ENCODE measurements around the gene SPATA17. TPM values are rescaled to one million over a fixed set of nuclear protein-coding genes. Genes with fewer than 3 reads are reported as not detected.

The SPATA17 gene
- polyA plus RNA-seq, 1 donor: 2.3 TPM

DNA sequence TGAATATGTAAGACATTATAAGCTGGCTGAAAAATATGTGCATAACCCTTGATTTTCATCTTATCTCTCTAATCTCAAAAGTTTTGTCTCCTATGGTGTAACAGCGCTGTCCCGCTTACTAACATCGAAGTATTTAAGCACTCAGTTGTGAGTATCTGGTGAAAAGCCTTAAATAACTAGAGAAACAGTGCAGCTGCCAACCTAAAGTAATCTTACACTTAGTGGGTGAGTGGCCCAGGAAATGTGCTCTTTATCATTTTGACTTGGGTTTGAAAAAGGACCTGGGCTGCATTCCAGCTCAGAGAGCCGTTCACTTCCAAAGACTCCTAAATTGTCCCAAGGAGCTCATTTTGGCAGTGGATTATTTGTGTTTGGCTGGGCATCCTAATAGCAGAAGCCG is 225.9 kb downstream of the SPATA17 start:
- DNase-seq: no peak

DNA sequence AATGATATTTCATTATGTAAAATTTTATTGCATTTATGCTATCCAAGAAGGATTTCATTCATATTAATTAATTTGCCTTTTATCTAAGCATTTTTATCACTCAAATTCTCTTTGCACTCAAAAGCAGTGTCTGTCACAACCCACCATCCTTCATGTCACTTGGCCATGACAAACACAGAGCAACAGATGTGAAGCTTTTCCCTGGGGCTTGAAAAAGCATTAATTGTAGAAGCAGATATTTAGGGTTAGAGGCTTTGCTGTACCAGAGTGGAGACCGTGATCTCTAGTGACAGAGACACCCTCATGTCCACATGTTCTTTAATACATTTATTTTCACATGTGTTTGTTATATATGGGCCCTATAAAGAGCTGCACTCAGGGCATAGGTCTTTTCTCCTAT is 230.5 kb downstream of the SPATA17 start:
- no peak for DNase-seq

- no peak for DNase-seq
Measured at GRCh38 chr1:217867446-217867995, 236.4 kb downstream of the SPATA17 start.

DNA sequence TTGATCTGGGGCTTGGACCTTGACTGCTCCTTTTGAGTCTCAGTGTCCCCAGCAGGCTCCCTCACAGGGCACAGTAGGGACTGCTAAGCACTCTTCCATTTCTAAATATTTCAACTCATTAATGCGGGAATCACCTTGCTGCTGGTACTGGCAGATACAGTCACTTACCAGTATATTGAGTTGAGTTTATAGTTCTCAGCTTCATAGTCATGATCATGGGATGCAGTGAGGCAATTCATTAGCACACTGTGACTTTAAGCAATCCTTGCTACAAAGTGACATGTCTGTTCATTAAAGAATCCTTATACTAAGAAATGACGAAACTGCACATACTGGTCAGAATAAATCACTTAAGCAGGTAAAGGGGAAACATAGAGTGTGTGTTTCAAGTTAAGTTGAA is 240.8 kb downstream of the SPATA17 start:
- no peak for DNase-seq

DNA sequence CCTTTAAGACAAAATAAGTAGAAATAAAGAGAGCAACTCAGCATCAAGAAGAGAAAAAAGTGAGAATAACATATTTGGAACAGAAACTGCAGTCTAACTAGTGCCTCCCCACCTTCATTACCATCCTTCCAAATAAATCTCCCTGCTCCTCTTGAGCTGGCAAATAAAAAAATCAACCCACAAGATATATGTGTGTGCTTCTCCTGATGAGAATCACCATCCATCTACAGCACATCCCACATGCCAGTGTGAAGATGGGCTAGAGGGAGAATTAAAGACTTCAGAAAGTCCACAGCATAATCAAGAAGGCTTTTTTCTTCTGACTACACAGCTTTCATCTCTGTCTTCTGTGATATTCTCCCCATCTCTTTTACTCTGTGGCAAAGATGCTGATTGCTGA is 244.1 kb downstream of the SPATA17 start:
- no peak for DNase-seq

GRCh38 chr1:217876401-217876800 is 245.3 kb downstream of the SPATA17 start:
- DNase-seq: no peak

- DNase-seq: no peak
Measured at GRCh38 chr1:217876896-217877295, 245.8 kb downstream of the SPATA17 start.

DNA sequence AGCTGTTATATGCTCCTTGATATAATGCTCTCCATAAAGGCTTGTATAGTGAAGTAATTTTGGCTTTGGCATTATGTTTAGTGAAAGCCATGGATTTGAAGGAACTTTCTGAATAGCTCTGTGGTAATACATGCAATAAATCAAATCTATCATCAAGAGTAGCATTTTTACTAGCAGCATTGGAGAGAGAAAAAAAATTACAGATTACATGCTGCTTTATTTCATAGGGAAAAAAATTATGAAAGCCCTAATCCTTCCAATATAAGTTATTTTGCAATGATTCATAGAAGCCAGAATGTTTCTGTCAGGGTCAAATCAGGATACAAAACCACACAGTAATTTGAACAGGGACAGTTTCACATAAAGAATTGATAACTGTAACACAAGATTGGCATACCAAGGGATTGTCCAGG is 250.0 kb downstream of the SPATA17 start:
- DNase-seq: no peak

DNA sequence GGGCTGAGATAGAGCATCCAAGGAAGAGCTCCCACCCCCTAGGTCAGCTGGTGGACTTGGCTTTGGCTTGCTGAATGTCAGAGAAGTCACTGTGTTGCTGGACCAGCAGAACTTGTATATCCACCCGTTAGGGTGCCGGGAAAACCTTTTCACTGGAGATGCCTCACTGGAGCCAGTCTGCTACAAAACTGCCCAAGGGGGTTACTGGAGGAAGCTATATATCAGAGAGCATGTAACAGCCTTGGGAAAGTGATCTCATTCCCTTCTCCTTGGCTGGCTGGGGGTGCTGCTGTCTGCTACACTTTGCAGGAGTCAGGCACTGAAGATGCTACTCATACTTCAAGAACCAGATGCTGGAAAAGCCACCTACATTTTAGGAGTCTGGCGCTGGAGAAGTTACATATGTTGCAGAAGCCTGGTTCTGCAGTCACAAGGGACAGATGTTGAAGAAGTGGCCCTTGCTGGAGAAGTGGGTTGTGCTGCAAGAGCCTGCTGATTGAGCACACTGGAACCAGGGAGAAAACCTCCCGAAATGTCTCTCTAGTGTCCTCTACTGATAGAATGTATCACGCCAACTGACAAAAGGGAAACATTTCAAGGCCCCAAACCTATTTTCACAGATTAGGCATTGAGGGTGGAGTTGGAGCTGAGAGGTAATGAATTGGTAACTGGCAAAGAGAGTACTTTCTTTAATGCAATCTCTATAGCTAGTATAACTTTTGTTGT is 250.6 kb downstream of the SPATA17 start:
- DNase-seq: no peak

GRCh38 chr1:217885181-217885580 is 254.0 kb downstream of the SPATA17 start:
- no peak for DNase-seq

DNA sequence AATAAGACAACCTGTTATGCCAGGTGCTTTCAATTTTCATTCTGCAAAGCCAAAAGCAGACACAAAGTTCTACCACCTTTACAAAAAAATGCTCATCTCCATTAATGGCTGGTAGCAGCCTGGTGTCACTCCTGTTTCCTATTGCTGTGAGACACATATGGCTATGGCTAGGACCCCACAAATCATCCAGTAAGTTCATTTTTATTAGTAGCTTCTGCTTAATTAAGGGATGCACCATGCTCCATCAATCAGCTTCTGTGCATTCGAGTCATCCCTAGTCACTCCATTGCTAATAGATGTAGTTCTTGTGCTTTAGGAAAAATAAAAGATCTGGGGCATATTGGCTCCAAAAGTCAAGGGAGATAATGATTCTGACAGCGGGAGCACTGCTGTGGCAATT is 257.2 kb downstream of the SPATA17 start:
- DNase-seq: no peak

- DNase-seq: no peak
Measured at GRCh38 chr1:217889401-217889800, 258.3 kb downstream of the SPATA17 start.

GRCh38 chr1:217891966-217892365 is 260.8 kb downstream of the SPATA17 start:
- DNase-seq: no peak

GRCh38 chr1:217892750-217893149 is 261.6 kb downstream of the SPATA17 start:
- no peak for DNase-seq

GRCh38 chr1:217895841-217896240 is 264.7 kb downstream of the SPATA17 start:
- no peak for DNase-seq

GRCh38 chr1:217896490-217896889 is 265.3 kb downstream of the SPATA17 start:
- no peak for DNase-seq

GRCh38 chr1:217897100-217897499 is 266.0 kb downstream of the SPATA17 start:
- no peak for DNase-seq

- no peak for DNase-seq
Measured at GRCh38 chr1:217899614-217900013, 268.5 kb downstream of the SPATA17 start.

DNA sequence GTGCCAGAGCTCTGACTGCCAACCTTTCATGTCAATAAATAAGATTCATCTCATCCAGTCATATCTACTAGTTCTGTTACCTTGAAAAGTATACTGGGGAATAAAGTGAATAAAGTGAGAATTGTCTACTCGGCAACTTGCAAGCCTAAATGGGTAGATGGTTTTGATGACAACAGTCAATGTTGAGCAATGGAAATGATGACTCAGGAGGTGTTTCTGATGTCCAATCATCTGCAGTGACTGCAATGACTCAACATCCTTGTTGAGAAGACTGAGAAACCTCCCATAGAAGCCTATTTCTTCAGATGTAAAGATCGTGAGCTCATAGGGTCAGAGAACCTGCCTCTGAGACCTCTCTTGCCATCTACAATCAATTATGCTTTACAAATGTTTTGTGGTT is 276.4 kb downstream of the SPATA17 start:
- no peak for DNase-seq

GRCh38 chr1:217910203-217910602 is 279.1 kb downstream of the SPATA17 start:
- no peak for DNase-seq

DNA sequence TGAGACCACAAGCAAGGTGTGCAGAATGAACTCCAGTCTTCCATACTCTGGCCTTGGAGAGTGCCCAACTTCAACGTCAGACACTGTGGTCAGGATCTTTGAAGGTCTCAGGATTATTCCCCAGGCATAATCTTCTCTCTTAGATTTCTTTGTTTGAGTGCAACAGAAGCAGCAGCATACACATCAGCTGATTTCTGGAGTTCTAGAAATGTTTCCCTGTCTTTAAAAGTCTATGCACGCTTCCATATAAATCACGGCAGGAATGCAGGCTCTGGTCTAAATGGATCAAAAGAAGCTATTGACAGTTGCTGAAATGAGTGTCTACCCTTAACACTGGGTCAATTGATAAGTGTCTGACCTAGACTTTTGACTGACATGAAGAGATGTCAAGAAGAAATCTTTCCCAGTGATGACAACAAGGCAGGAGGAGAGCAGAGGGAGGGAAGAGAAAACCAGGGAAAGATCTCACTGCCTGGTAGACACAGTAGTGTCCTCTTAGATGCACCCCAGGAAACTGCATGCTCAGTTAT is 279.7 kb downstream of the SPATA17 start:
- DNase-seq: no peak

GRCh38 chr1:217911908-217912307 is 280.8 kb downstream of the SPATA17 start:
- no peak for DNase-seq

DNA sequence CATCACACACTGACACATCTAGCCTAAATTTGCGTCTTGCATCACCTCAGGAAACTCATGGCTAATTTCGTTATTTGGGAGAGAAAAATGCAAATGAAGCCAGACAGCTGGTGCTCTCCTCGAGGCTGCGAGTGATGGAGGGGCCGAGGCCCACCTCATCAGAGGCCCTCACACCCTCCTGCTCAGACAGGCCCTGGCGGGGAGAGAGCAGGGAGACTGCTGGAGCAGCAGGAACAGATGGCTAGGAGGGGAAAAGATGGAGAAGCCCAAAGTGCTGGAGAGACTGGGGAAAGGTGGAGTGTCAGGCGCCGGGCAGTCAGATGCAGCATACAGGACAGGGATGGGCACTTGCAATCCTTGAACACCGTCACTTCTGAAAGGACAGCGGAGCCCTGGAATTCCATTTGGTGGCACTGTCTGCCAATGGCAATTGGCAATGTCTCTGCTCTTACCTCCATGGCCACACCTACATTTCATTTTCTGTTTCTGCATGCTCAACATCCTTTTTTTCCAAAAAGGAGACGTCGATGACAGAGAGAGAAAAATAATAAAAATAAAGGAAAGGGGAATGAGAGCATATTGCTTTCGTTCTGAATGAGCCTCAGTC is 286.2 kb downstream of the SPATA17 start:
- DNase-seq: no peak

Data from hindlimb muscle (tissue), 1 donor.